ENCODE data around the gene UFM1.

GRCh38 chr13:38395497-38395788 is 45.8 kb downstream of the UFM1 start:
- TF ChIP-seq CTCF (IDR thresholded peaks at IDR 0.05), result no peak
- TF ChIP-seq POLR2A (IDR thresholded peaks at IDR 0.05), result no peak

Data from esophagus squamous epithelium (tissue), 4 donors.